Middle frontal gyrus (tissue), 1 donor: ENCODE results near the gene PIK3CD.
"Not testable (repeated sequence)": the region's sequence is repeated elsewhere in the genome, so short reads cannot be mapped to it uniquely, and the experiment has no call there.

Source experiments
- DNase-seq: peaks from one replicate; pipeline ENCODE4 v3.0.0-alpha.2; 2015; ENCODE audit warnings: low spot score; ENCODE audit errors: extremely low spot score

The PIK3CD gene

DNA sequence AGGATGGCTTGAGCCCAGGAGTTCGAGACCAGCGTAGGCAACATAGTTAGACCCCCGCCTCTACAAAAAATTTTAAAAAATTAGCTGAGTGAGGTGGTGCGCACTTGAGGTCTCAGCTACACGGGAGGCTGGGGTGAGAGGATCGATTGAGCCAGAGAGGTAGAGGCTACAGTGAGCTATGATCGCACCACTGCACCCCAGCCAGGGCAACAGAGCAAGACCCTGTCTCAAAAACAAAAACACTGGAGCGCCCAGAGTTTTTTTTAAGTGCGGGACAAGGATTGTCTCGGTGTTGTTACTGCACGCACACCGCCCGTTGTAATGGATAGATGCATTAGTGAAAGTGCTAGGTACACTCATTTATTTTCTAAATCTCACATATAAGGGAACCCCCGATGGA is 37.1 kb downstream of the PIK3CD start:
- no peak for DNase-seq

GRCh38 chr1:9689011-9689706 is 37.6 kb downstream of the PIK3CD start:
- DNase-seq = no peak

- no peak for DNase-seq
Observed at GRCh38 chr1:9689971-9690381, 38.4 kb downstream of the PIK3CD start.

GRCh38 chr1:9690440-9691107 is 39.0 kb downstream of the PIK3CD start:
- DNase-seq = no peak

DNA sequence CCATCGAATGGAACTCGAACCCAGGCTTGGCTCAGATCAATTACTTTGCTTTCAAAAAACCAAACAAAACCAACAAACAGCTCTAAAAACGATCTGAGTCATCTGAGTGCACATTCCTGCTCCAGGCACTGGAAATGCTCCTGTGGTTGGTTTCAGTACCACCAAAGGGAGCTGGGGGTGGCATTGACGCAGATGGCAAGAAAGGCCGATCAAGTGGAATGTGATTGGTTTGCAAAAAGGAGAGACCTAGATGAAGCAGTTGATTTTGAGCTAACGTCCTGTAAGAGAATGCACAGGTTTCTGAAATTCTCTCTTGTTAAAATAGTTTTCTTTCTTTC is 39.5 kb downstream of the PIK3CD start:
- no peak for DNase-seq

- no peak for DNase-seq
Observed at GRCh38 chr1:9691691-9692090, 40.2 kb downstream of the PIK3CD start.

DNA sequence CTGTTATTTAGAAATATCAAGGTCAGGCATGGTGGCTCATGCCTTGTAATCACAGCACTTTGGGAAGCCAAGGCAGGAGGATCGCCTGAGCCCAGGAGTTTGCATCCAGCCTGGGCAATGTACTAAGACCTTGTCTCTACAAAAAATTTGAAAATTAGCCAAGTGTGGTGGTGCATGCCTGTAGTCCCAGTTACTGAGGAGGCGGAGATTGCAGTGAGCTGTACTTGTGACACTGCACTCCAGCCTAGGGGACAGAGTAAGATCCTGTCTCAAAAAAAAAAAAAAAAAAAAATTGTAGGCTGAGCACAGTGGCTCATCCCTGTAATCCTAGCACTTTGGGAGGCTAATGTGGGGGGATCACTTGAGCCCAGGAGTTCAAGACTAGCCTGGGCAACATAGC is 45.3 kb downstream of the PIK3CD start:
- DNase-seq = no peak

- no peak for DNase-seq
Observed at GRCh38 chr1:9699361-9699760, 47.8 kb downstream of the PIK3CD start.

GRCh38 chr1:9700340-9700739 is 48.8 kb downstream of the PIK3CD start:
- no peak for DNase-seq

DNA sequence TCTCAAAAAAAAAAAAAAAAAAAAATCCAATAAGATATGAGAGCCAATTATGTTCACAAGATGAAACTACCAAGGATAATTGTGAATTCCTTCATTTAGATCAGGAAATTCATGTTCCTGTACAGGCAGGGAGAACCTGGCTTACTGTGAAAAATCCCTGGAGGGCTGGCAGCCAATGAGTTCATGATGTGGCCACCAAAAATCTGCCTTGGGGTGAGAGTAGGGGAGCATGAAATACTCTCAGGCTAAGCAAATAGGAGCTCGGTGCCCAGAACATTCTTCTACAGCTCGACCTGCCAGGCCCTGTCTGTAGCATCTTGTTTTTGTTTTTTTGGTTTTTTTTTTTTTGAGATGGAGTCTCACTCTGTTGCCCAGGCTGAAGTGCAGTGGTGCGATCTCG is 50.1 kb downstream of the PIK3CD start:
- no peak for DNase-seq

GRCh38 chr1:9703165-9703509 is 51.6 kb downstream of the PIK3CD start:
- no peak for DNase-seq

GRCh38 chr1:9703681-9704080 is 52.1 kb downstream of the PIK3CD start:
- DNase-seq = no peak

GRCh38 chr1:9705337-9706093 is 54.0 kb downstream of the PIK3CD start:
- DNase-seq = no peak

GRCh38 chr1:9706178-9706577 is 54.6 kb downstream of the PIK3CD start:
- DNase-seq = no peak

DNA sequence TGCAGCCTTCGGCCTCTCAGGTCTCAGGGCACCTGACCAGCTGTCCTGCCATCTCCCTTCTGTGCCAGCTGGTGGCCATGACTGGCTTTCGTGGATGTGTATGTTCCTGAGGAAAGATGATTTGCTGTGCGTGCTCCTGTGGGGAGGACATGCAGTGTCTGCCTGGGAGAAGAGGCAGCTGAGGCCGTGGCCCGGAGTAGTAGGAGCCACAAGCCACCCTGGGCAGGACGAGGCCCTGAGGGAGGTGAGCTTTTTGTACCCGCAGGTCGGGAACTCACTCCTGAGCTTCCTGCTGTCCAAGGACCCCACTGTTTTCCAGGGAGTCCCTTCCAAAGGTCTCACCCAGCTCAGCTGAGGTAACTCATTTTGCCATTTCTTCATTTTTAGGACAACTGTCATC is 58.5 kb downstream of the PIK3CD start:
- no peak for DNase-seq

DNA sequence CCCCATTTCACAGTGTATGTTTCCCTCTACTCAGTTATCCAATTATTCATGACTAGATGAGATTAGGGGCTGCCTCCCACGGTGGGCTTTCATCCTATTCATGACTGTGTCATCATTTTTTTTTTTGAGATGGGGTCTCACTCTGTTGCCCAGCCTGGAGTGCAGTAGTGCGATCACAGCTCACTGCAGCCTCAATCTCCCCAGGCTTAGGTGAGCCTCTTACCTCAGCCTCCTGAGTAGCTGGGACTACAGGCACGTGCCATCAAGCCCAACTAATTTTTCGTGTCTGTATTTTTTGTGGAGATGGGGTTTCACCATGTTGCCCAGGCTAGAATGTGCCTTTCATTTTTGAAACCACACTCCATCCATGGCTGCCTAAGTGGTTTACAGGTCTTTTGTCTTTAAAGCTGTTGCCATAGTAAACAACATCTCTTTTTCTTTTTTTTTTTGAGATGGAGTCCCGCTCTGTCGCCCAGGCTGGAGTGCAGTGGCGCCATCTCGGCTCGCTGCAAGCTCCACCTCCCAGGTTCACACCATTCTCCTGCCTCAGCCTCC is 60.0 kb downstream of the PIK3CD start:
- DNase-seq = no peak

DNA sequence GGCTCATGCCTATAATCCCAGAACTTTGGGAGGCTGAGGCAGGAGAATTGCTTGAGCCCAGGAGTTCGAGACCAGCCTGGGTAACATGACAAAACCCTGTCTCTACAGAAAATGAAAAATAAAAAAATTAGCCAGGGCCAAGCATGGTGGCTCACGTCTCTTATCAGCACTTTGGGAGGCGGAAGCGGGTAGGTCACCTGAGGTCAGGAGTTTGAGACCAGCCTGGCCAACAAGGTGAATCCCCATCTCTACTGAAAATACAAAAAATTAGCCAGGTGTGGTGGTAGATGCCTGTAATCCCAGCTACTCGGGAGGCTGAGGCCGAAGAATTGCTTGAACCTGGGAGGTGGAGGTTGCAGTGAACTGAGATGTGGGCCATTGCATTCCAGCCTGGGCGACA is 61.2 kb downstream of the PIK3CD start:
- not testable (repeated sequence) for DNase-seq

GRCh38 chr1:9714257-9714718 is 62.8 kb downstream of the PIK3CD start:
- DNase-seq = no peak

DNA sequence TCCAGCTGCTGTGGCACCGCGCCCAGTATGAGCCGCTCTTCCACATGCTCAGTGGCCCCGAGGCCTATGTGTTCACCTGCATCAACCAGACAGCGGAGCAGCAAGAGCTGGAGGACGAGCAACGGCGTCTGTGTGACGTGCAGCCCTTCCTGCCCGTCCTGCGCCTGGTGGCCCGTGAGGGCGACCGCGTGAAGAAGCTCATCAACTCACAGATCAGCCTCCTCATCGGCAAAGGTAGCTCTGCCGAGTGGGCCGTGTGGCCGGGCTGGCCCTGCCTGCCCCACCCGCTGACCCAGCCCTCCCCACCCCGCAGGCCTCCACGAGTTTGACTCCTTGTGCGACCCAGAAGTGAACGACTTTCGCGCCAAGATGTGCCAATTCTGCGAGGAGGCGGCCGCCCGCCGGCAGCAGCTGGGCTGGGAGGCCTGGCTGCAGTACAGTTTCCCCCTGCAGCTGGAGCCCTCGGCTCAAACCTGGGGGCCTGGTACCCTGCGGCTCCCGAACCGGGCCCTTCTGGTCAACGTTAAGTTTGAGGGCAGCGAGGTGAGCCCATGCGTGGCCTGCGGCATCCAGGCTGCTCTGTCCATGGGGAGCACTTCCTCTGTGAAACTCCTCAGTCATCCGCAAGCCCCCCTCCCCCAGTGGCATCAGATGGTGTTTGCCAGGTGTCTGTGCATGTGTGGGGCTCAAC is 64.2 kb downstream of the PIK3CD start:
- DNase-seq = no peak

DNA sequence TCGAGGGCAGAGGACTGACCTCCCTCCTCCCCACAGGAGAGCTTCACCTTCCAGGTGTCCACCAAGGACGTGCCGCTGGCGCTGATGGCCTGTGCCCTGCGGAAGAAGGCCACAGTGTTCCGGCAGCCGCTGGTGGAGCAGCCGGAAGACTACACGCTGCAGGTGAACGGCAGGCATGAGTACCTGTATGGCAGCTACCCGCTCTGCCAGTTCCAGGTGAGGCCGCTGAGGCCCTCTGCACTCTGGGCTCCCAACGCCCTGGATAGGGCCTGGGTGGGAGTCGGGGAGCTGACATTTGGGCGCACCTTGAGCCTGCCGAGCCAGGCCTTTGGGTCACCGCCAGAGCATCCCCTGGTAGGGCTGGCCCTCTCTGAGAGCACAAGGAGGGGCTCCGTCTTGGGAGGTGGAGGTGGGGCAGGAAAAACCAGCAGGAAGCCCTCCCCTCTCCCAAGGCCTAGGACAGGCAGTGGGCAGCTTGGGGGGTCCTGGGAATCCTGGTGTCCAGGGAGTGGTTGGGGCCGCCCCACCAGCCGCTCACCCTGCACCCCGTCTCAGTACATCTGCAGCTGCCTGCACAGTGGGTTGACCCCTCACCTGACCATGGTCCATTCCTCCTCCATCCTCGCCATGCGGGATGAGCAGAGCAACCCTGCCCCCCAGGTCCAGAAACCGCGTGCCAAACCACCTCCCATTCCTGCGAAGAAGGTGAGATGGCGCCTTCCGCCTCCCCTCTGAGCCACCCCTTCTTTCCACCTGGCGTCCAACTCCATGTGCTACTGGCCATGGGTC is 65.1 kb downstream of the PIK3CD start:
- no peak for DNase-seq
